Lower leg skin (tissue), 4 donors: ENCODE measurements around the gene APPBP2. TPM values are rescaled to one million over a fixed set of nuclear protein-coding genes. Genes with fewer than 3 reads are reported as not detected.

ENCODE experiments used
- DNase-seq, 2 donors: peaks; one replicate each; pipeline ENCODE4 v3.0.0-alpha.2; 2019; ENCODE audit warnings: low spot score in 2 of 2
- H3K4me3 ChIP-seq: fragments of 200-600 bp; sonication (generic); 2 replicates; pipeline ENCODE4 v1.5.1; 2017; ENCODE audit warnings: mild to moderate bottlenecking, low read depth; ENCODE audit not compliant: poor library complexity, severe bottlenecking
- CTCF ChIP-seq, 3 donors: fragments of 450-650 bp; IDR thresholded peaks; one replicate each; pipeline ENCODE4 v1.5.1; 2016; ENCODE audit warnings: antibody characterized with exemption in 3 of 3, mild to moderate bottlenecking in 3 of 3, moderate library complexity in 2 of 3
- POLR2A ChIP-seq, 2 donors: fragments of 450-650 bp; IDR thresholded peaks; one replicate each; pipeline ENCODE4 v1.6.1; 2016 to 2017; ENCODE audit warnings: antibody characterized with exemption in 2 of 2, mild to moderate bottlenecking in 1 of 2, moderate library complexity in 1 of 2
- WGBS, 2 donors: methylation state at CpG; one replicate each; pipeline ENCODE4 v1.1.5; 2018; 5-methylcytosine and 5-hydroxymethylcytosine counted together
- intact Hi-C: fragments of 100-400 bp; cut with DNase I; formaldehyde crosslinking; loops from one replicate; pipeline ENCODE4 v1.15.0; 2023; ENCODE audit warnings: low total_unique reads
- total RNA-seq, 4 donors: library from RNA; depleted of rRNA; stranded (reverse); fragments of >200 nt; gene quantifications; one replicate each; pipeline ENCODE4 v1.1.0, GENCODE V29; 2016

APPBP2 gene
- total RNA-seq, 4 donors from 2014 or later, result 14.8 to 21.6 (median 17.1) TPM

GRCh38 chr17:60473788-60474187 lies 52.3 kb downstream of the APPBP2 start:
- TF ChIP-seq POLR2A (IDR thresholded peaks at IDR 0.05), result no peak
- no peak for TF ChIP-seq CTCF (IDR thresholded peaks at IDR 0.05)
- intact Hi-C loops, result no loop called here
- no peak overlapping the region for H3K4me3 ChIP-seq
- no peak for DNase-seq

- no peak overlapping the region for H3K4me3 ChIP-seq
- intact Hi-C loops, result no loop called here
- WGBS, 2 donors, result 81 to 98% methylated on average over 1 of the region's 1 CpG
- TF ChIP-seq CTCF (IDR thresholded peaks at IDR 0.05) (no peak), POLR2A (IDR thresholded peaks at IDR 0.05) (no peak)
- DNase-seq, result no peak
Measured at GRCh38 chr17:60472449-60472848, 53.6 kb downstream of the APPBP2 start.

DNA sequence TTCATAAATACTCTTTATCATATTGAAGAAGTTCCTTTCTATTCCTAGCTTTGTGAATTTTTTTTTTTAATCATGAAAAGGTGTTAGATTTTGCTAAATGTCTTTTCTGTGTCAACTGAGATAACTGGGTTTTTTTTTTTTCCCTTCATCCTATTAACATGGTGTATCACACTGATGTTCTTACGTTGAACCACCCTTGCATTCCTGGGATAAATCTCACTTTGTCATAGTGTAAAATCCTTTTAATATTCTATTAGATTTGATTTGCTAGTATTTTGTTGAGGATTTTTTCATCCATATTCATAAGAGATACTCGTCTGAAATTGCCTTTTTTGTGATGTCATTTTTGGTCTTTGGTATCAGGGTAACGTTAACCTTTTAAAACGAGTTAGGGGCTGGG lies 54.6 kb downstream of the APPBP2 start:
- 96 to 99% methylated on average over 4 of the region's 4 CpGs for WGBS, 2 donors
- no peak overlapping the region for H3K4me3 ChIP-seq
- TF ChIP-seq CTCF (IDR thresholded peaks at IDR 0.05) (no peak), POLR2A (IDR thresholded peaks at IDR 0.05) (no peak)
- DNase-seq, result no peak
- intact Hi-C loops, result no loop called here

- DNase-seq, result no peak
Measured at GRCh38 chr17:60468371-60468770, 57.7 kb downstream of the APPBP2 start.

GRCh38 chr17:60464343-60464742 lies 61.7 kb downstream of the APPBP2 start:
- 91 to 97% methylated on average over 1 of the region's 1 CpG for WGBS, 2 donors
- intact Hi-C loops, result no loop called here
- DNase-seq, result no peak
- H3K4me3 ChIP-seq, result no peak overlapping the region
- TF ChIP-seq CTCF (IDR thresholded peaks at IDR 0.05), result no peak
- TF ChIP-seq POLR2A (IDR thresholded peaks at IDR 0.05), result no peak

More at GRCh38 chr17:60468371-60468770, 57.7 kb downstream of the APPBP2 start:
- TF ChIP-seq CTCF (IDR thresholded peaks at IDR 0.05) (no peak), POLR2A (IDR thresholded peaks at IDR 0.05) (no peak)
- no peak overlapping the region for H3K4me3 ChIP-seq
- intact Hi-C loops, result no loop called here

- WGBS, 2 donors, result 75% methylated on average over 4 of the region's 4 CpGs
- no peak for TF ChIP-seq POLR2A (IDR thresholded peaks at IDR 0.05)
- TF ChIP-seq CTCF (IDR thresholded peaks at IDR 0.05), result no peak
- H3K4me3 ChIP-seq, result no peak overlapping the region
- intact Hi-C loops, result no loop called here
- no peak for DNase-seq
Measured at GRCh38 chr17:60463157-60463835, 62.7 kb downstream of the APPBP2 start.
